BLaER1 treated with 17β-estradiol and CSF1 and Interleukin-3, amounts not matched to agents 10 nM and 100 nM (cell line): ENCODE data around the gene AGTR1.
A peak's percentile ranks its signal among the peaks of the same experiment; 100 is the strongest.
"Not testable (repeated sequence)": the region's sequence is repeated elsewhere in the genome, so short reads cannot be mapped to it uniquely, and the experiment has no call there.

Experiments used
- H3K27ac ChIP-seq, 11 experiments: shearing (Covaris generic); formaldehyde crosslinking; 2 replicates each; pipeline ENCODE4 v1.8.1; 2022
- H3K27me3 ChIP-seq, 11 experiments: shearing (Covaris generic); formaldehyde crosslinking; 2 replicates each; pipeline ENCODE4 v1.8.1; 2022
- H3K36me3 ChIP-seq, 11 experiments: shearing (Covaris generic); formaldehyde crosslinking; 2 replicates each; pipeline ENCODE4 v1.8.1; 2022
- H3K4me1 ChIP-seq, 10 experiments: shearing (Covaris generic); formaldehyde crosslinking; 2 replicates each; pipeline ENCODE4 v1.8.1; 2022
- H3K4me2 ChIP-seq, 11 experiments: shearing (Covaris generic); formaldehyde crosslinking; 2 replicates each; pipeline ENCODE4 v1.8.1; 2022
- H3K4me3 ChIP-seq, 10 experiments: shearing (Covaris generic); formaldehyde crosslinking; 2 replicates each; pipeline ENCODE4 v1.8.1; 2022
- H3K9ac ChIP-seq, 11 experiments: shearing (Covaris generic); formaldehyde crosslinking; 2 replicates each; pipeline ENCODE4 v1.8.1; 2022
- H3K9me3 ChIP-seq, 11 experiments: shearing (Covaris generic); formaldehyde crosslinking; replicated peaks in 1 of 11; 2 replicates each; pipeline ENCODE4 v1.8.1; 2022
- H4K20me1 ChIP-seq, 11 experiments: shearing (Covaris generic); formaldehyde crosslinking; 2 replicates each; pipeline ENCODE4 v1.8.1; 2022
- Cebpa-rat ChIP-seq, 11 experiments: shearing (Covaris generic); IDR thresholded peaks; 2 replicates each; pipeline ENCODE4 v1.8.1; 2022

AGTR1 gene

DNA sequence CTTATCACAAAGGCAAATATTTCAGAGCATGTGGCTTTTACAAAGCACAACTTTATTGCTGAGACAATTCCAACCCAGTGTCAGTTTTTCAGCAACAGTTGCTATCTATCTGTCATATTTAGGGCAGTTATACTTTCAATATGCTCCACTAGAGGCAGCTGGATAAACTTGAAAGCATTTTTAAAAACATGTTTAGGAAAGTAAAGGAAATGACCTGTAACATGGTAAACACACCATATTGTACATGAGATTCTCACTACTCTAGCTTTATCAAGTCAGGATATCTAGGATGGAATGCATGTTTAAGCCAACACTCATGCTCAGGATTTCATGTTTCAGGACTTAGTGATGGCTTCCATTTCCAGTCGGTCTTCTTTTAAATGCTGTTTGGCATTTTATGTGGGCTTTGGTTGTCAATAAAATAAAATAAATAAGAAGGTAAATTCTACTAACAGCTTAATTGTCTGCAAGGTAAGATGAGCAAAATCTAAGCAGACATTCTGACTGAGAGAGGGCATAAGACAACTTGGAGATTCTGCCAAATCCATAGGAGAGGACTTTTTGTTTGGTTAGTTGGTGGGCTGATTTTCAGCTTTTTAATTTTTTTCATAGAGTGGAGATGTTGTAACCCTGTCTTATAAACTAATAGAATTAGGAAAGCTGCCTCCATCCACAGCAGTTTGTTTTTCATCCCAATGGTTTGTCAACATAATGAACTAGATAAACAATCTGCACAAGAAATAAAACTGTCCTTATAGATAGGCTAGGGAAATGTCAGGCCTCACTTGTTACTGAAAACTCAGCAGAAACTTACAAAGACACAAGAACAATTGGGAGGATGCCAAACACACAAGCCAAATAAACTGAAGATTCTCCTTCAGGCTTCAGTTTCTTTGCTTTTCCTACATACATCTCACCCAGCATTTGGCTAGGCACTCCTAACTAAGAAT is 66.6 kb downstream of the AGTR1 start:
- H3K4me3 ChIP-seq: no peak overlapping the region
- H3K9ac ChIP-seq: no peak overlapping the region
- H3K4me1 ChIP-seq: peaks cover 0 to 8% (median 2%) of the 10 kb centered on the region in 10 experiments; a peak in 8 of 20 replicates
- no peaks in the 10 kb centered on the region for H3K9me3 ChIP-seq
- H3K27me3 ChIP-seq: no peaks in the 10 kb centered on the region
- no peaks in the 10 kb centered on the region for H3K36me3 ChIP-seq
- no peak for TF ChIP-seq Cebpa-rat (IDR thresholded peaks at IDR 0.05)
- H3K27ac ChIP-seq: no peak overlapping the region
- no peaks in the 10 kb centered on the region for H4K20me1 ChIP-seq
- H3K4me2 ChIP-seq: no peak overlapping the region

DNA sequence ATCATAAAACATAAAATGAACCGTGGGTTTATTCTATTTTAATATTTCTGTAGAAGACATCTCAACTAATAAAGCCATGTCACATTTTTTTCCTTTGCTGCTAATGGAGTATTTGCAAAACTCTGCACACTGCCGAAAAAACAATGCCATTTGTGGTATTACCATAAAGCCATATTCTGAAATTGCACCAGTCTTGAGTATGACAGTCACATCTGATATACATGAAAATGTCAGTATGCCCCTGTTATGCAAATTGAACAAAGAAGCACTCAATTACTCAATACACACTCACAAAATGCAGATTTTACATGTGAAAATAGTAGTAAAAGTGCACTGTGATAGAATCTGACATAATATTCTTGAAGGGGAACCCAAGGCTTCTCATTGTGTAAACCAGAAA is 74.7 kb downstream of the AGTR1 start:
- no peak overlapping the region for H3K9ac ChIP-seq
- no peaks in the 10 kb centered on the region for H3K27me3 ChIP-seq
- H3K4me1 ChIP-seq: 0 out of 20 replicates have a peak, but pooled peaks cover 0 to 7% (median 0%) of the 10 kb centered on the region in 10 experiments
- H3K36me3 ChIP-seq: no peaks in the 10 kb centered on the region
- H3K27ac ChIP-seq: no peak overlapping the region
- H3K4me3 ChIP-seq: no peak overlapping the region
- 0 out of 22 replicates have a peak, but pooled peaks cover 0 to 6% (median 0%) of the 10 kb centered on the region in 11 experiments for H3K9me3 ChIP-seq
- TF ChIP-seq Cebpa-rat (IDR thresholded peaks at IDR 0.05): no peak
- no peaks in the 10 kb centered on the region for H4K20me1 ChIP-seq
- no peak overlapping the region for H3K4me2 ChIP-seq

DNA sequence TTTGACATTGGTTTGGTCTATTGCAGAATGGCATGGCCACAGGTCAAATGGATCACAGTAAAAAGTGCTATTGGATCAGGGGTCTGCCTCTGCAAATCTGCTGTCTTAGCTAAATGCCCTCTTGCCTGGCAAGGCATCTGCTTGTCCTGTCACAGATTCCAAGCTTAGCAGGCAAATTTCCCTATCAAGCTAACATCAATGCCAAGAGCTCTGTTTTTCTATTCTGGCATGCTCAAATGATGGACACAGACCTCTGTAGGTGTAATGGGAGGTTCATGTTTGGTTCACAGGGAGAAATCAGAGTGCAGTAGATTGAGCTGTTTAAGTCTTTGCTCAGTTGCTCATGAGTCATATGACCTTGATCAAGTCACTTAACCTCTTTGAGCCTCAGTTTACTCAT is 75.1 kb downstream of the AGTR1 start:
- Histone ChIP-seq H3K36me3 (no peaks in the 10 kb centered on the region), H3K4me3 (no peak overlapping the region), H3K9me3 (0 out of 22 replicates have a peak, but pooled peaks cover 0 to 6% (median 0%) of the 10 kb centered on the region in 11 experiments), H3K27me3 (no peaks in the 10 kb centered on the region), H4K20me1 (no peaks in the 10 kb centered on the region), H3K4me1 (0 out of 20 replicates have a peak, but pooled peaks cover 0 to 7% (median 0%) of the 10 kb centered on the region in 10 experiments), H3K9ac (no peak overlapping the region), H3K4me2 (no peak overlapping the region), H3K27ac (no peak overlapping the region)
- no peak for TF ChIP-seq Cebpa-rat (IDR thresholded peaks at IDR 0.05)

GRCh38 chr3:148773805-148774204 is 76.1 kb downstream of the AGTR1 start:
- TF ChIP-seq Cebpa-rat (IDR thresholded peaks at IDR 0.05): no peak
- no peaks in the 10 kb centered on the region for H3K27me3 ChIP-seq
- peaks cover 0 to 9% (median 0%) of the 10 kb centered on the region in 10 experiments; a peak in 3 of 20 replicates for H3K4me1 ChIP-seq
- no peak overlapping the region for H3K4me2 ChIP-seq
- no peak overlapping the region for H3K4me3 ChIP-seq
- H3K27ac ChIP-seq: no peak overlapping the region
- H3K9me3 ChIP-seq: 0 out of 22 replicates have a peak, but pooled peaks cover 0 to 6% (median 0%) of the 10 kb centered on the region in 11 experiments
- H3K36me3 ChIP-seq: no peaks in the 10 kb centered on the region
- H4K20me1 ChIP-seq: no peaks in the 10 kb centered on the region
- H3K9ac ChIP-seq: no peak overlapping the region

GRCh38 chr3:148778926-148779325 is 81.2 kb downstream of the AGTR1 start:
- H3K27me3 ChIP-seq: no peaks in the 10 kb centered on the region
- no peaks in the 10 kb centered on the region for H4K20me1 ChIP-seq
- no peak overlapping the region for H3K9ac ChIP-seq
- TF ChIP-seq Cebpa-rat (IDR thresholded peaks at IDR 0.05): no peak
- peak overlapping the region in 2 of 11 experiments; percentile 10 to 74; a peak in 4 of 22 replicates for H3K4me2 ChIP-seq
- H3K4me1 ChIP-seq: peaks cover 0 to 13% (median 0%) of the 10 kb centered on the region in 10 experiments; a peak in 4 of 20 replicates
- H3K4me3 ChIP-seq: no peak overlapping the region
- no peaks in the 10 kb centered on the region for H3K36me3 ChIP-seq
- H3K27ac ChIP-seq: no peak overlapping the region; a peak in 1 of 22 replicates
- no peaks in the 10 kb centered on the region for H3K9me3 ChIP-seq

DNA sequence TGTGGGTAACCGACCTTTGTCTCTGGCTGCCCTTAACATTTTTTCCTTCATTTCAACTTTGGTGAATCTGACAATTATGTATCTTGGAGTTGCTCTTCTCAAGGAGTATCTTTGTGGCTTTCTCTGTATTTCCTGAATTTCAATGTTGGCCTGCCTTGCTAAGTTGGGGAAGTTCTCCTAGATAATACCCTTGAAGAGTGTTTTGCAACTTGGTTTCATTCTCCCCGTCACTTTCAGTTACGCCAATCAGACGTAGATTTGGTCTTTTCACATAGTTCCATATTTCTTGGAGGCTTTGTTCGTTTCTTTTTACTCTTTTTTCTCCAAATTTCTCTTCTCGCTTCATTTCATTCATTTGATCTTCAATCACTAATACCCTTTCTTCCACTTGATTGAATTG is 87.3 kb downstream of the AGTR1 start:
- H3K4me1 ChIP-seq: peaks cover 0 to 44% (median 0%) of the 10 kb centered on the region in 10 experiments; a peak in 4 of 20 replicates
- H3K9ac ChIP-seq, H3K9me3 ChIP-seq, H3K27me3 ChIP-seq, H3K4me3 ChIP-seq, H3K36me3 ChIP-seq, H4K20me1 ChIP-seq: not testable (repeated sequence)
- H3K4me2 ChIP-seq: peak overlapping the region in 3 of 11 experiments; percentile 18 to 53 (median 41); a peak in 3 of 22 replicates
- peak overlapping the region in 2 of 11 experiments; percentile 20 to 46; a peak in 1 of 22 replicates for H3K27ac ChIP-seq

GRCh38 chr3:148786159-148786558 is 88.5 kb downstream of the AGTR1 start:
- not testable (repeated sequence) for H3K27me3 ChIP-seq, H3K4me3 ChIP-seq, H3K27ac ChIP-seq, H3K9me3 ChIP-seq, H3K36me3 ChIP-seq, H4K20me1 ChIP-seq, H3K9ac ChIP-seq
- peak overlapping the region in 1 of 11 experiments; percentile 57; a peak in 2 of 22 replicates for H3K4me2 ChIP-seq
- peaks cover 0 to 53% (median 0%) of the 10 kb centered on the region in 10 experiments; a peak in 5 of 20 replicates for H3K4me1 ChIP-seq

GRCh38 chr3:148789146-148789545 is 91.4 kb downstream of the AGTR1 start:
- Histone ChIP-seq H3K4me1 (peaks cover 0 to 80% (median 0%) of the 10 kb centered on the region in 10 experiments; a peak in 5 of 20 replicates), H3K4me3 (no peak overlapping the region)

GRCh38 chr3:148789906-148790305 is 92.2 kb downstream of the AGTR1 start:
- TF ChIP-seq Cebpa-rat (IDR thresholded peaks at IDR 0.05): no peak
- no peaks in the 10 kb centered on the region for H3K36me3 ChIP-seq
- peak overlapping the region in 2 of 11 experiments; percentile 74 to 80; a peak in 4 of 22 replicates for H3K4me2 ChIP-seq

More at GRCh38 chr3:148789146-148789545, 91.4 kb downstream of the AGTR1 start:
- TF ChIP-seq Cebpa-rat (IDR thresholded peaks at IDR 0.05): no peak
- H3K27ac ChIP-seq: no peak overlapping the region; a peak in 1 of 22 replicates
- no peaks in the 10 kb centered on the region for H3K36me3 ChIP-seq
- H3K4me2 ChIP-seq: peak overlapping the region in 2 of 11 experiments; percentile 74 to 80; a peak in 4 of 22 replicates
- no peak overlapping the region for H3K9ac ChIP-seq
- no peaks in the 10 kb centered on the region for H4K20me1 ChIP-seq
- no peaks in the 10 kb centered on the region for H3K27me3 ChIP-seq
- H3K9me3 ChIP-seq: peaks cover 0 to 3% (median 0%) of the 10 kb centered on the region in 11 experiments; a peak in 1 of 22 replicates

More at GRCh38 chr3:148789906-148790305, 92.2 kb downstream of the AGTR1 start:
- peaks cover 0 to 78% (median 0%) of the 10 kb centered on the region in 10 experiments; a peak in 5 of 20 replicates for H3K4me1 ChIP-seq
- H3K27me3 ChIP-seq: no peaks in the 10 kb centered on the region
- no peak overlapping the region for H3K4me3 ChIP-seq
- H4K20me1 ChIP-seq: no peaks in the 10 kb centered on the region
- peak overlapping the region in 3 of 11 experiments; percentile 73 to 94 (median 91); a peak in 6 of 22 replicates for H3K27ac ChIP-seq
- H3K9me3 ChIP-seq: peaks cover 0 to 3% (median 0%) of the 10 kb centered on the region in 11 experiments; a peak in 1 of 22 replicates
- peak overlapping the region in 1 of 11 experiments; percentile 79; a peak in 1 of 22 replicates for H3K9ac ChIP-seq
